GM18519 (cell line): ENCODE data around the gene LILRB5.
"Not testable (repeated sequence)": the region's sequence is repeated elsewhere in the genome, so short reads cannot be mapped to it uniquely, and the experiment has no call there.

ENCODE experiments used
- ATAC-seq: cut with Tn5 transposase; IDR thresholded peaks from one replicate; pipeline ENCODE4 v1.9.1; 2021; ENCODE audit warnings: mild to moderate bottlenecking, moderate library complexity; ENCODE audit not compliant: unreplicated experiment, low FRiP score

LILRB5 gene

GRCh38 chr19:54277111-54277615, 20.1 kb upstream of the LILRB5 start:
- not testable (repeated sequence) for ATAC-seq

DNA sequence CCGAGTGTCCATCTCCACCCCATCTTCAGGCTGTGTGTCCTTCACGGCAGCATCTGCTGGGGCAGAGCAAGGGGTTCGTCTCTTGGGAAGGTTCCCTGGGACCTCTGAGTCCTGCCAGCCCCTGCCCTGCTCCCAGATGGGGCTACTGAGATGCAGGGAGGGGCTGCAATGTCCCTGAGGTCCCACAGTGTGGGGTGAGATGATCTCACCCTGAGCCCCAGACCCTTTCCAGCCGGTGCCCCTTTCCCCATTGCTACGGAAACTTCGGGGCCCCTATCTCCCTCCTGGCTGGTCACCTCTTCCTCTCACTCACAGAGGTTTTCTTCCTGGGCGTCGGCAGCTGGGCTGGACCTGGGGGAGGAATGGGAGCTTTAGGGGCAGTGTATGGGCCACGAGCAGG, 18.9 kb upstream of the LILRB5 start:
- no peak for ATAC-seq

GRCh38 chr19:54274516-54274915, 17.4 kb upstream of the LILRB5 start:
- ATAC-seq: not testable (repeated sequence)

GRCh38 chr19:54273821-54274220, 16.7 kb upstream of the LILRB5 start:
- no peak for ATAC-seq

- not testable (repeated sequence) for ATAC-seq
These were observed 15.1 kb upstream of the LILRB5 start for GRCh38 chr19:54272181-54272580.

GRCh38 chr19:54271587-54271986, 14.5 kb upstream of the LILRB5 start:
- not testable (repeated sequence) for ATAC-seq

DNA sequence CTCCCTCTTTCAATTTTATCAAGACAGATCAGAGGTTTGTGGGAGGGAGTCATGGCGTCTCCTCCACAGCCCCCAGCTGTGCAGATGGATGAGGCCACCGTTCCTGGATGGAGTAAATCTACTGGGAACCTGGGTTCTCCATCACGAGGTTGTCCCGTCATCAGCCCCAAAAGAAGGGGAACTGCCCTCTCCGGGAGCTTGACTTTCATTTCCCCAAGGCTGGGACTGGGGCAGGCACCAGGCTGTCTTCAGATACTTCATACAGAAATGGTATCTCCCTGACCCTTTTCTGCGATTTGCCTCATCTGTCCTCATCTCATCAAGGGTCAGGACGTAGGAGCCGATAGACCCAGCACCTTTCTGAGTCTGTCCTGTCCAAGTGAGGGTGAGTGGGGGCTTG, 14.0 kb upstream of the LILRB5 start:
- no peak for ATAC-seq

- ATAC-seq: no peak
These were observed 11.9 kb upstream of the LILRB5 start for GRCh38 chr19:54268936-54269335.

GRCh38 chr19:54266133-54266532, 9.1 kb upstream of the LILRB5 start:
- ATAC-seq: no peak

- no peak for ATAC-seq
These were observed 5.4 kb upstream of the LILRB5 start for GRCh38 chr19:54262470-54262869.

- ATAC-seq: no peak
These were observed 5.0 kb upstream of the LILRB5 start for GRCh38 chr19:54262066-54262465.

- ATAC-seq: no peak
These were observed 590 bp downstream of the LILRB5 start for GRCh38 chr19:54256250-54257115.

DNA sequence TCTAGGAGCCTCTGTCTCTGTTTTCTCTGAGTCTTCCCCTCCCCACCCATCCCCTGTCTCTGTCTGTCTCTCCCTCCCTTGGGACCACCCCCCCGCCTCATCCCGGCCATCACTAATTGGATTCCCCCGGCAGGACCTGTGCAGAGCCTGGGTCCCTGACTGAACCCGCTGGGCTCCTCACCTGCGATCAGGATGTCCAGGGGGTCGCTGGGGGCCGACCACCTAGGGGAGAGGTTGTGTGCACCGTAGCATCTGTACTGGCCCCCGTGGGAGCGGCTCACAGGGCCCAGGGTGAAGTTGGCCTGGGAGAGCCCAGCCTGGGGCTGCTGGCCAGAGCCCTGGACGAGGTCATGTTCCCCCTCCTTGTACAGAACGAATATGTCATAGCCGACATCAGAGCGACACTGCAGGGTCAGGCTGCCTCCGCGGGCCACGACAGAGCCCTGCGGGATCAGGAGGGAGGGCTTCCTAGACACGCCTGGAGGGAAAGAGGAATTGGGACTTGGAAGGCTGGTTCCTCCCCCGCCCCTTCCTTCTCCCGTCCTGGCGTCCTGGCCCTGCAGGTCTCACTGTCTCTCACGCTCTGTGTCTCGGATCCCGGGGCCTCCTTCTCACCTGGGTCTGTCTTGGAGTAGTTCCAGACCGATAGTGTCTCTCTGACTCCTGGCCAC, 1.8 kb downstream of the LILRB5 start:
- ATAC-seq: no peak

GRCh38 chr19:54254195-54254906, 2.7 kb downstream of the LILRB5 start:
- no peak for ATAC-seq

- ATAC-seq: no peak
These were observed 3.5 kb downstream of the LILRB5 start for GRCh38 chr19:54253331-54254194.

GRCh38 chr19:54252845-54253244, 4.2 kb downstream of the LILRB5 start:
- no peak for ATAC-seq

GRCh38 chr19:54252243-54252642, 4.8 kb downstream of the LILRB5 start:
- ATAC-seq: no peak

- no peak for ATAC-seq
These were observed 9.0 kb downstream of the LILRB5 start for GRCh38 chr19:54248016-54248601.

- ATAC-seq: no peak
These were observed 9.8 kb downstream of the LILRB5 start for GRCh38 chr19:54247106-54247930.
